ENCODE measurements around the gene MRPL58.

The MRPL58 gene

GRCh38 chr17:75068750-75069149, 56.3 kb downstream of the MRPL58 start:
- ATAC-seq (ENCODE audit: low read depth) (no peak), DNase-seq (ENCODE audit: low spot score) (no peak)
- H3K27me3 ChIP-seq (ENCODE audit: insufficient read depth, poor library complexity, severe bottlenecking), result no peaks in the 10 kb centered on the region
- no peaks in the 10 kb centered on the region for H3K4me1 ChIP-seq (ENCODE audit: insufficient read depth, poor library complexity, severe bottlenecking)
- H3K9me3 ChIP-seq (ENCODE audit: severe bottlenecking), result no peaks in the 10 kb centered on the region
- no peak overlapping the region for H3K27ac ChIP-seq (ENCODE audit: poor library complexity, severe bottlenecking)
- no peak overlapping the region for H3K4me3 ChIP-seq (ENCODE audit: severe bottlenecking)
- TF ChIP-seq CTCF (IDR thresholded peaks at IDR 0.05; ENCODE audit: poor library complexity, severe bottlenecking), result no peak
- H3K36me3 ChIP-seq (ENCODE audit: low read depth), result peaks cover 7% of the 10 kb centered on the region

GRCh38 chr17:75069783-75070182, 57.3 kb downstream of the MRPL58 start:
- TF ChIP-seq CTCF (IDR thresholded peaks at IDR 0.05; ENCODE audit: poor library complexity, severe bottlenecking), result peak; percentile 69
- Histone ChIP-seq H3K4me3 (ENCODE audit: severe bottlenecking) (no peak overlapping the region), H3K9me3 (ENCODE audit: severe bottlenecking) (no peaks in the 10 kb centered on the region), H3K27ac (ENCODE audit: poor library complexity, severe bottlenecking) (no peak overlapping the region), H3K4me1 (ENCODE audit: insufficient read depth, poor library complexity, severe bottlenecking) (no peaks in the 10 kb centered on the region), H3K36me3 (ENCODE audit: low read depth) (no peaks in the 10 kb centered on the region), H3K27me3 (ENCODE audit: insufficient read depth, poor library complexity, severe bottlenecking) (no peaks in the 10 kb centered on the region)
- ATAC-seq (ENCODE audit: low read depth) (peak; percentile 75), DNase-seq (ENCODE audit: low spot score) (no peak)
